ENCODE results near the gene C18orf63.

C18orf63 gene

GRCh38 chr18:74381621-74382295, 66.1 kb downstream of the C18orf63 start:
- no peak for FAIRE-seq

- no peak for FAIRE-seq
These were observed 66.9 kb downstream of the C18orf63 start for GRCh38 chr18:74382481-74383017.

GRCh38 chr18:74387383-74387782, 71.7 kb downstream of the C18orf63 start:
- no peak for FAIRE-seq

DNA sequence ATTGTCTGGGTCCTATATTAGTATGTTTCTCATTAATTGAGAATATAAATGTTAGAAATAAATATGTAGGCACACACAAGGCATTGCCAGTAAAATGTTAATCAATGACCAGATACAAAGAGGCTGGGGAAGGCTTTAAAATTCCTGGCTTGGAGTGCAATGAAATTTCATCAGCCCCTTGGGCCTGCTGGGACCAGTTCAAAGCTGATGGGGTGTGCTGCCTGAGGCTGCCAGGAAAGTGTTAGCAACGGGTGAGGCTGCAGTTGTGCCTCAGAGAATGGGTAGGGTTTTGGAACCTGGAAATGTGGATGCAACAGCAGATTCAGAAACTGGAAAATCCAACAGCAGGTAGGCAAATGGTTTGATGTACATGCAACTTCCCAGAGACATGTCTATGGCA, 72.6 kb downstream of the C18orf63 start:
- FAIRE-seq, result no peak

- FAIRE-seq, result no peak
These were observed 73.7 kb downstream of the C18orf63 start for GRCh38 chr18:74389171-74389927.

DNA sequence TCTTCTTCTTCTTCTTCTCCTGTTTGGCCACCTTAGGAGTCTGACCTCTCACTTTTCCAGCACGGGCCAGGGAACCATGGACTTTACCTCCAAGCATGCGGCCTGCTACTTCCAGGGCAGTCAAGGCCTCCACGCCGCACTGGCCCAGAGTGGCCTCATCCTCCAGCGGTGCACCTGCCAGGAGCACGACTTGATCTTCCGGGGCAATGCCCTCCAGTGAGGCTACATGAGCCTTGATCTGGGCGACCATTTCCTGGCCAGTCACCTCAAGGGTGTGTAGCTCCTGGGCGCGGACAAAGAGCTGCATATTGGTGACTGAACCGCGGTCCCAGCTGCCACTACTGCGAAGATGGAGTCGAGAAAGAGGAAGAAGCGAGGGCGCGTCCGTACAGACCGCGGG, 74.4 kb downstream of the C18orf63 start:
- FAIRE-seq, result no peak

DNA sequence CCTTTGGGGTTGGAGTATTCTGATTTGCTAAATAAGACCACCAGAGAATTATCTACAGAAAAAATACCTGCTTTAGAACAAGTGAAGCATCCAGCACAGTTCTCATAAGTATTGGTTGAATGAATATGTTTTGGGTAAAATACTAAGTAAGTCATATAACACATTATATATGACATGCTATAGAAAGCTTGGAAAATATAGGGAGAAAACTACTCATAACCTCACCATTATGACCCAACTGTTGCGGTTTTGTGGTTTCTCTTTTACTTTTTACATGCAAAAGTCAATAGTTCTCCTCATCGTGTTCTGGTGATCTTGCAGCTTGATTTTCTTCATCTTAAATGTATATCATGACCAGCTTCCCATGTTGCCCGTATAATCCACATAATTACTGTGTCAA, 75.3 kb downstream of the C18orf63 start:
- FAIRE-seq, result no peak

DNA sequence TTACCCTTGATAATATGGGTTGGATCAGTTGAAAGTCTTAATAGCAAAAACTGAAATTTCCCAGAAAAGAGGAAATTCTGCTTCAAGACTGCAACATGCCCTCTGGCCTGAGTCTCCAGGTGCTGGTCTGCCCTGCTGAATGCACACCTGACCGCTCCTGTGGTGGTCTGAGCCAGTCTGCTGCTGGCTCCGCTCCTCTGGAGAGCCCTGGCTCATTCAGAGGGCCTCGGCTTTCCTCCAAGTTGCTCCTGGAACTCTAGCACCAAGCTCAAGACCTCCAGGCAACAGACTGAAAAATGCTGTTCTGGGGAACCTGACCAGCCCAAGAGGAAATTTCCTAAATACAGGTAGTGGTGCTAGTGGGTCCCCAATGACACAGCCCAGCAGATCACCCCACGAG, 76.7 kb downstream of the C18orf63 start:
- no peak for FAIRE-seq

- no peak for FAIRE-seq
These were observed 79.4 kb downstream of the C18orf63 start for GRCh38 chr18:74395006-74395405.

GRCh38 chr18:74395648-74396154, 80.1 kb downstream of the C18orf63 start:
- no peak for FAIRE-seq

DNA sequence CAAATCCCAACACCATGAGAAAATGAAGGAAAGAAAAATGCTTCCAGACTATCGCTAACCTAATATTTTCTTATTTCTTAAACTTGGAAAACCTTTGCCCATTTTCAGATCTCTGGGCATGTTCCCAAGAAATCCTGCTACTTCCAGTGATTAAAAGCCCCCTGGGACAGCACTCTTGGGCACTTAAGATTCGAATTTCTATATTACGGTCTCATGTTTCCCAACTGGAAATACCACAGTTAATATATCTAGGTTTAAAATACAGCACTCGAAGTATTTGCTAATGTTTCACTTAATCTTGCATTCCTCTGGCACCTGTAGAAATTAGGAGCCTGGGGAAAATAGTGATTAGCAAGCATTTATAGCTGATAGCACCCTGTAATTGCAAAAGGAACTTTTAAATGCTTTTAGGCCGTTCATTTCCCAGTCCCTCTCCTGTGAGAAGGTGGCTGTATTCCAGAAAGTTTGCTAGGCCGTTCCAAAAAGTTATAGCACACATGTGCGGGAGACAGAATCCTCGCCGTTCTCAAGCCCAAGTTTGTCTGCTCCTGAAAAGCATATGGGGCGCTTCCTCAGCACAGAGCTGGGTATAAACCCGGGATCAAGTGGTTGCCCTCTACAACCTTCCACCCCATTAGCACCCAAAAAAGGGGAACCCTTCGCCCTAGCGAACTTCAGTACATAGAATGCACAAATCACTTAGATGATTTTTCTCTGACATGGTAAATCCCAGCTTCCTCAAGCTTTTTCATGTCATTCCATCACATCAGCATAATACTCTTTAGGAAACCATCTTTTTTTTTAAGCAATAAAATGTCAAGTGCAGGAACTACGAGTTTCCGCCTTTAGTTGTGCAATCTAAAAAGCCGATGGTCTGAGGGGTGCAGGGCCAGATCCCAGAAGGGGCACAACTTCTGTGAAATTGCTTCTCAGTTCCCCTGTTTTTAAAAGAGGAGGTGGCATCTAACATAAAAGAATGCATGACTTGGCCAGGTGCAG, 80.8 kb downstream of the C18orf63 start:
- FAIRE-seq, result no peak

DNA sequence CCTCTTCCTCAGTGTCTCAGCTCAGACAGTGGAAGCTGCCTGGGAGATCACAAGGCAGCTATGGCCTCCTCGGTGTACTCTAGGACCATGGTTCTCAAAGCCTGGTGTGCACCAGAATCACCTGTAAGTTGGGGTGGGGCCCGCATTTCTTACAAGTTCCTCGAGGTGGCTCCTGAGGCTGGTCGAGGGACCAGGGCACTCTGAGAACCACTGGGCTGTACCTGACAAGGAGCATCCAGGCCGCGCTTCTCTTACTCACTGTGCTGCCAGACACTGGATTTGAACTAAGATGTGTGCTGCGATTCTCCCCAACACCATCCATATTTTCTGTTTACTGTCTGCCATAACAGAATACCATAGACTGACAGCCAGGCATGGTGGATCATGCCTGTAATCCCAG, 81.9 kb downstream of the C18orf63 start:
- no peak for FAIRE-seq

- FAIRE-seq, result no peak
These were observed 83.7 kb downstream of the C18orf63 start for GRCh38 chr18:74399091-74399887.

DNA sequence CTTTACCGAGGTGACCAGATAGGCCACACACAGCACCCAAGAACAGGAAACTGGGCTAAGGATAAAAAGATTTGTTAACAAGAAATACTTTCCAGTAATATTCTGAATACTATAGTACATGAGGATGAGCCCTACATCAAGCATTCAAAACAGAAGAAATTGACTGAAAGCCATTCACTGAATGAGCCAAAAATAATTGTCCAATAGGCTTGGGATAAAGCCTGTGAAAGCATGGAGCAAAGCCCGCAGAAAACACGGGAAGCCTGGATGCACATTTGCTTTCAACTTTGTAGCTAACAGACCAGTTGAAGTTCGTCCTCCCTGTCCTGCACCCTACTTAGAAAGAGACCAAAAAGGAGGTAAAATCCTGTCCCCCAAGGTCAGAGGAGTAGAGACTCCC, 85.2 kb downstream of the C18orf63 start:
- FAIRE-seq, result no peak

DNA sequence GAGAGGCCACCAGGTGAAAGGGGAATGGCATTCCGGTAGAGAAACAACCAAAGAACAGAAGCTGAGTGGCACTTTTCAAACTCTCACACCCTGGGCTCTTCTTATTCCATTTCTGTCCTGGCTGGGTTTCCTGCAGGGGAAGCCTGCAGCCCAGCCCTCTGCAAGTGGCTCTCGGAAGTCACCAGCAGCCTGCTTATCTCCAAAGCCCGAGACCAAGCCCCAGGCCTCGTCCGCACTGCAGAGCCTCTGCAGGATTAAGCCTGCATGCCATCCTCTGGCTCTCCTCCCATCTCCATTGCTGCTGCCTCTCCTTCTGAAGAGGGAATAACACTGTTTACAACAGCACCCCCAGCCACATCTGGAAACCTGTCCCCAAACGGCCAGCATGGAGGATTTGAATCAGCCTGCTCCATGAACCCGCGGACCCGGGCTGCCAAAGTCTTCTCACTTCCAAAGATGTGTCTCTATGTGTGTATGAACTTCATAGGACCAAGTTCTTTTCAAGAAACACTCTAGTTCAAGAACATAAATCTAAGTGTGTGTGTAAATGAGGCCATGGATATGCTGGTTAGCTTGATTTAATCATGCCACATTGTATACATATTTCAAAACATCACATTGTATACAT, 87.3 kb downstream of the C18orf63 start:
- no peak for FAIRE-seq

- FAIRE-seq, result no peak
These were observed 92.2 kb downstream of the C18orf63 start for GRCh38 chr18:74407888-74408287.
